SK-N-SH treated with all-trans-retinoic acid at 6 μM for 48 hours (cell line): ENCODE results near the gene MEIOC.

ENCODE experiments used
- ARNTL ChIP-seq: fragments of 450-650 bp; formaldehyde crosslinking; IDR thresholded peaks from 2 replicates; pipeline ENCODE4 v1.5.0; 2020; ENCODE audit warnings: low read depth, mild to moderate bottlenecking, moderate library complexity, borderline replicate concordance
- BACH2 ChIP-seq: fragments of 250-450 bp; sonication (Bioruptor Pico); IDR thresholded peaks from 2 replicates; pipeline ENCODE4 v1.9.0; 2021; ENCODE audit warnings: mild to moderate bottlenecking, borderline replicate concordance
- CREB5 ChIP-seq: fragments of 250-450 bp; sonication (Bioruptor Pico); IDR thresholded peaks from 2 replicates; pipeline ENCODE4 v1.5.1; 2020; ENCODE audit warnings: low read depth, mild to moderate bottlenecking, moderate library complexity
- ISL1 ChIP-seq: fragments of 250-450 bp; sonication (Bioruptor Pico); IDR thresholded peaks from 2 replicates; pipeline ENCODE4 v2.1.2; 2022; ENCODE audit warnings: mild to moderate bottlenecking, moderate library complexity
- PATZ1 ChIP-seq: fragments of 250-450 bp; sonication (Bioruptor Pico); IDR thresholded peaks from 2 replicates; pipeline ENCODE4 v1.8.0; 2020; ENCODE audit warnings: mild to moderate bottlenecking, moderate library complexity, borderline replicate concordance
- POU6F1 ChIP-seq: fragments of 250-450 bp; sonication (Bioruptor Pico); IDR thresholded peaks from 2 replicates; pipeline ENCODE4 v1.8.0; 2021; ENCODE audit warnings: low read depth, mild to moderate bottlenecking, moderate library complexity, borderline replicate concordance
- PPARA ChIP-seq: fragments of 250-450 bp; sonication (Bioruptor Pico); IDR thresholded peaks from 2 replicates; pipeline ENCODE4 v1.5.0; 2020; ENCODE audit warnings: mild to moderate bottlenecking, borderline replicate concordance
- RARB ChIP-seq: fragments of 250-450 bp; sonication (Bioruptor Pico); IDR thresholded peaks from 2 replicates; pipeline ENCODE4 v1.8.0; 2021; ENCODE audit warnings: mild to moderate bottlenecking, moderate library complexity
- TSHZ2 ChIP-seq: fragments of 250-450 bp; sonication (Bioruptor Pico); IDR thresholded peaks from 2 replicates; pipeline ENCODE4 v1.5.0; 2020; ENCODE audit warnings: mild to moderate bottlenecking, moderate library complexity
- ZFP3 ChIP-seq: fragments of 250-450 bp; sonication (Bioruptor Pico); IDR thresholded peaks from 2 replicates; pipeline ENCODE4 v1.5.0; 2020; ENCODE audit warnings: mild to moderate bottlenecking, moderate library complexity
- ZFP30 ChIP-seq: fragments of 450-650 bp; formaldehyde crosslinking; IDR thresholded peaks from 2 replicates; pipeline ENCODE4 v1.5.0; 2022; ENCODE audit warnings: mild to moderate bottlenecking, moderate library complexity
- ZNF565 ChIP-seq: fragments of 450-650 bp; formaldehyde crosslinking; conservative IDR thresholded peaks from 2 replicates; pipeline ENCODE4 v1.5.0; 2020; ENCODE audit warnings: low read depth, mild to moderate bottlenecking, moderate library complexity
- ZNF70 ChIP-seq: fragments of 450-650 bp; formaldehyde crosslinking; IDR thresholded peaks from 2 replicates; pipeline ENCODE4 v1.5.0; 2020; ENCODE audit warnings: mild to moderate bottlenecking, moderate library complexity
- ZNF8 ChIP-seq: fragments of 450-650 bp; formaldehyde crosslinking; IDR thresholded peaks from 2 replicates; pipeline ENCODE4 v1.5.0; 2020; ENCODE audit warnings: mild to moderate bottlenecking, moderate library complexity

- TF ChIP-seq BACH2 (CRISPR knock-in tag) (no peak), POU6F1 (no peak), ZFP30 (CRISPR knock-in tag) (no peak), CREB5 (CRISPR knock-in tag) (no peak), ARNTL (CRISPR knock-in tag) (no peak), ZNF70 (no peak), RARB (CRISPR knock-in tag) (no peak), ZNF565 (CRISPR knock-in tag) (no peak), ISL1 (no peak), PPARA (CRISPR knock-in tag) (no peak), PATZ1 (CRISPR knock-in tag) (no peak), TSHZ2 (CRISPR knock-in tag) (no peak), ZNF8 (CRISPR knock-in tag) (no peak), ZFP3 (CRISPR knock-in tag) (no peak)
Observed at GRCh38 chr17:44646280-44646679, 10.0 kb upstream of the MEIOC start.
